ENCODE measurements around the gene ARHGAP6. TPM values are rescaled to one million over a fixed set of nuclear protein-coding genes. Genes with fewer than 3 reads are reported as not detected.

The ARHGAP6 gene
- total RNA-seq, 1 donor from 2014 or later: 1.2 TPM

- H3K9me3 ChIP-seq (ENCODE audit: low read depth): no peaks in the 10 kb centered on the region
- no peak overlapping the region for H3K4me3 Mint-ChIP-seq
- H3K4me1 ChIP-seq: no peaks in the 10 kb centered on the region
- H3K27me3 Mint-ChIP-seq (ENCODE audit: insufficient read depth, low read depth): no peaks in the 10 kb centered on the region
- H4K20me1 ChIP-seq (ENCODE audit: low read depth): no peaks in the 10 kb centered on the region
- no peaks in the 10 kb centered on the region for H3K79me2 ChIP-seq (ENCODE audit: low read depth)
- H3K27me3 ChIP-seq: no peaks in the 10 kb centered on the region
- TF ChIP-seq EZH2phosphoT487 (IDR thresholded peaks at IDR 0.05) (no peak), EZH2 (IDR thresholded peaks at IDR 0.05) (no peak)
- DNase-seq (ENCODE audit: low spot score): no peak
- H3K27ac Mint-ChIP-seq: no peak overlapping the region
- H3K27ac ChIP-seq: no peak overlapping the region
- no peak overlapping the region for H3K4me3 ChIP-seq
- no peaks in the 10 kb centered on the region for H3K9me3 Mint-ChIP-seq
- H3K9ac ChIP-seq: no peak overlapping the region
- H3F3A ChIP-seq (ENCODE audit: low read depth): no peaks in the 10 kb centered on the region
- H3K36me3 Mint-ChIP-seq: no peaks in the 10 kb centered on the region
- no peak overlapping the region for H3K4me2 ChIP-seq
- peaks cover 7% of the 10 kb centered on the region for H3K4me1 Mint-ChIP-seq
- no peak overlapping the region for H2AFZ ChIP-seq (replicated peaks)
- no peaks in the 10 kb centered on the region for H3K36me3 ChIP-seq
Observed at GRCh38 chrX:11285651-11286050, 380.1 kb downstream of the ARHGAP6 start.

GRCh38 chrX:11282043-11282442 is 383.7 kb downstream of the ARHGAP6 start:
- Mint-ChIP-seq H3K4me1 (no peaks in the 10 kb centered on the region), H3K4me3 (no peak overlapping the region), H3K27ac (no peak overlapping the region), H3K36me3 (no peaks in the 10 kb centered on the region), H3K9me3 (no peaks in the 10 kb centered on the region), H3K27me3 (ENCODE audit: insufficient read depth, low read depth) (peaks cover 3% of the 10 kb centered on the region)
- Histone ChIP-seq H3K9me3 (ENCODE audit: low read depth) (no peaks in the 10 kb centered on the region), H3K4me2 (no peak overlapping the region), H3K79me2 (ENCODE audit: low read depth) (no peaks in the 10 kb centered on the region), H3K27me3 (no peaks in the 10 kb centered on the region), H3K27ac (no peak overlapping the region), H4K20me1 (ENCODE audit: low read depth) (no peaks in the 10 kb centered on the region), H3K36me3 (no peaks in the 10 kb centered on the region), H3K4me3 (no peak overlapping the region), H3K4me1 (no peaks in the 10 kb centered on the region), H3K9ac (no peak overlapping the region), H3F3A (ENCODE audit: low read depth) (no peaks in the 10 kb centered on the region), H2AFZ (replicated peaks) (no peak overlapping the region)
- TF ChIP-seq EZH2phosphoT487 (IDR thresholded peaks at IDR 0.05) (no peak), EZH2 (IDR thresholded peaks at IDR 0.05) (no peak), CTCF (IDR thresholded peaks at IDR 0.05) (no peak)
- no peak for DNase-seq (ENCODE audit: low spot score)

GRCh38 chrX:11273544-11273943 is 392.2 kb downstream of the ARHGAP6 start:
- H3K4me3 Mint-ChIP-seq: no peak overlapping the region
- H3K4me1 ChIP-seq: no peaks in the 10 kb centered on the region
- H3K27ac ChIP-seq: no peak overlapping the region
- H3K79me2 ChIP-seq (ENCODE audit: low read depth): no peaks in the 10 kb centered on the region
- no peaks in the 10 kb centered on the region for H3K9me3 Mint-ChIP-seq
- no peaks in the 10 kb centered on the region for H3K27me3 ChIP-seq
- H3K27ac Mint-ChIP-seq: no peak overlapping the region
- no peaks in the 10 kb centered on the region for H4K20me1 ChIP-seq (ENCODE audit: low read depth)
- H3K36me3 Mint-ChIP-seq: no peaks in the 10 kb centered on the region
- no peak for DNase-seq (ENCODE audit: low spot score)
- no peaks in the 10 kb centered on the region for H3F3A ChIP-seq (ENCODE audit: low read depth)
- no peak for TF ChIP-seq EZH2phosphoT487 (IDR thresholded peaks at IDR 0.05)
- TF ChIP-seq CTCF (IDR thresholded peaks at IDR 0.05): no peak
- no peak for TF ChIP-seq EZH2 (IDR thresholded peaks at IDR 0.05)
- H3K4me3 ChIP-seq: no peak overlapping the region
- H3K36me3 ChIP-seq: no peaks in the 10 kb centered on the region
- H3K4me2 ChIP-seq: no peak overlapping the region
- peaks cover 2% of the 10 kb centered on the region for H3K27me3 Mint-ChIP-seq (ENCODE audit: insufficient read depth, low read depth)
- no peaks in the 10 kb centered on the region for H3K9me3 ChIP-seq (ENCODE audit: low read depth)
- no peak overlapping the region for H3K9ac ChIP-seq
- H2AFZ ChIP-seq (replicated peaks): no peak overlapping the region
- peaks cover 10% of the 10 kb centered on the region for H3K4me1 Mint-ChIP-seq

DNA sequence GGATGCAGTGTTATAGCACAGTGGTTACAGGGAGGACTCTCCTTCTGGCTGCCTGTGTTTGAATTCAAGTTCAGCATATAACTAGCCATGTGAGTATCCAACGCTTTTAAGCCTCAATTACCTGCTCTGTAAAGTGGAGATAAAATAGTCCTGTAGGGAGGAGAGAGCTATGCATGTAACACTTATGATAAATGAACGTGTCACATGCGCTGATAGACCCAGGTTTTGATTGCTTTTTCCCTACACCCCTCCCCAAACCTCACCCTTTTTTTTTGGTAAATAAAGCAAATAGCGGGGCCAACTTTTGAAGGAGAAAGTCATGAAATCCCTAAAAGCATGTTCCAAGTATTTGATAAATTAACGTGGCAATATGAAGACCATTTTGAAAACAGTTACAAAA is 392.9 kb downstream of the ARHGAP6 start:
- Histone ChIP-seq H2AFZ (replicated peaks) (no peak overlapping the region), H3K27ac (no peak overlapping the region), H3K4me2 (no peak overlapping the region), H4K20me1 (ENCODE audit: low read depth) (no peaks in the 10 kb centered on the region), H3F3A (ENCODE audit: low read depth) (no peaks in the 10 kb centered on the region), H3K9me3 (ENCODE audit: low read depth) (no peaks in the 10 kb centered on the region), H3K4me3 (no peak overlapping the region), H3K36me3 (no peaks in the 10 kb centered on the region), H3K4me1 (no peaks in the 10 kb centered on the region), H3K27me3 (no peaks in the 10 kb centered on the region), H3K79me2 (ENCODE audit: low read depth) (no peaks in the 10 kb centered on the region), H3K9ac (no peak overlapping the region)
- H3K27ac Mint-ChIP-seq: no peak overlapping the region
- peaks cover 10% of the 10 kb centered on the region for H3K4me1 Mint-ChIP-seq
- no peak overlapping the region for H3K4me3 Mint-ChIP-seq
- no peaks in the 10 kb centered on the region for H3K36me3 Mint-ChIP-seq
- no peaks in the 10 kb centered on the region for H3K27me3 Mint-ChIP-seq (ENCODE audit: insufficient read depth, low read depth)
- DNase-seq (ENCODE audit: low spot score): no peak
- no peak for TF ChIP-seq CTCF (IDR thresholded peaks at IDR 0.05)
- TF ChIP-seq EZH2phosphoT487 (IDR thresholded peaks at IDR 0.05): no peak
- TF ChIP-seq EZH2 (IDR thresholded peaks at IDR 0.05): no peak
- H3K9me3 Mint-ChIP-seq: no peaks in the 10 kb centered on the region

Data from neural progenitor cell (in vitro differentiated cells).